ENCODE results near the gene ZNF592.
"Not testable (repeated sequence)": the region's sequence is repeated elsewhere in the genome, so short reads cannot be mapped to it uniquely, and the experiment has no call there.

The ZNF592 gene

DNA sequence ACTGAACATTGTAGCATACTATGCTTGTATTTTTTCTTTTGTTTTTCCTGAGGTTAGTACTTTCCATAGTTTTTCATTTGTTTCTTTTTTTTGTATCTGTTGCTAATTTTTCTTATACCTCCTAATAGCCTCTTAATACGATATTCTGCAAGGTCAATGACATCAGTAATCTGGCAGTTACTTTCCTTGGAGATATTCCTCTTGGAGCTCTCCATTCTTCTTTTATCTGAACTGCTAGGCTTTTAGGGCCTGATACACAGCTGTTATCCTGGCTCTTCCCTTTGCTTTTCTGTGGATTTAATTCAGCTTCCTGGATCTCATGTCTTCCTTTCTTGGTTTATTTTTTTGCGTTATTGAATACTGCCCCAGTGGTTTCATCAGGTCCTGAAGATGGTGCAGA, 81.6 kb downstream of the ZNF592 start:
- DNase-seq (ENCODE audit: low read depth, low spot score) = no peak

DNA sequence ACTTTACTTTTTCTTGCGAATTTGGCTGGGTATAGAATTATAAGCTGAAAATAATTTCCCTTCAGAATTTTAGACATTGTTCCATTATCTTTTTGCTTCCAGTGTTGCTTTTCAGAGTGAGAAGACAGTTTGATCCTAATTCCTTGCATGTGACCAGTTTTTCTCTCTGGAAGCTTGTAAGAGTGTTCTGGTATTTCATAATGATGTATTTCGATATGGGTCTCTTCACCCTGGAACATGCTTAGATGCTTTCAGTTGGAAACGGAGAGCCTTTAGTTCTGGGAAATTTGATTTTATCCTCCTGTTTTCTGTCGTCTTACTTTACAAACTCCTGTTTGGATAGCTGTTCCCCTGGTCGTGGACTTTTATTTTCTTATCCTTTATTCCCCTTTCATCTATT, 82.6 kb downstream of the ZNF592 start:
- DNase-seq (ENCODE audit: low read depth, low spot score) = no peak

DNA sequence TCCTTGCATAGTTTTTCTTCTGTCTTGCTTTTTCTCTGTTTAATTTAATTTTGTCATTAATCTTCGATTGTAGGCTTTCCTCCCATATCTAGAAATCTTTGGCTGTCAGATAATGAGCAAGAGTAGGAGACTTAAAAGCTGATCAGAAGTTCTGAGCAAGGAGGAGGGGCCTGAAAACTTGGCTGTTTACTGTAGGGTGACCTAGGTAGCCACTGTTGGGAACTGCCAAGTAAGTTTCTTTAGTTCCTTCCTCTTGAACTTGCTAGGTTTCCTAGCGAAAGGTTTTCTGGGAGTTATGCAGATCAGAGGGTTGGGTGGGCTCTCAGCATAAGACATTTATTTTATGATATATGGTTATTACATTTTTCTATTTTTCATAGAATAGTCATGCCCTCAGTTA, 83.2 kb downstream of the ZNF592 start:
- no peak for DNase-seq (ENCODE audit: low read depth, low spot score)

DNA sequence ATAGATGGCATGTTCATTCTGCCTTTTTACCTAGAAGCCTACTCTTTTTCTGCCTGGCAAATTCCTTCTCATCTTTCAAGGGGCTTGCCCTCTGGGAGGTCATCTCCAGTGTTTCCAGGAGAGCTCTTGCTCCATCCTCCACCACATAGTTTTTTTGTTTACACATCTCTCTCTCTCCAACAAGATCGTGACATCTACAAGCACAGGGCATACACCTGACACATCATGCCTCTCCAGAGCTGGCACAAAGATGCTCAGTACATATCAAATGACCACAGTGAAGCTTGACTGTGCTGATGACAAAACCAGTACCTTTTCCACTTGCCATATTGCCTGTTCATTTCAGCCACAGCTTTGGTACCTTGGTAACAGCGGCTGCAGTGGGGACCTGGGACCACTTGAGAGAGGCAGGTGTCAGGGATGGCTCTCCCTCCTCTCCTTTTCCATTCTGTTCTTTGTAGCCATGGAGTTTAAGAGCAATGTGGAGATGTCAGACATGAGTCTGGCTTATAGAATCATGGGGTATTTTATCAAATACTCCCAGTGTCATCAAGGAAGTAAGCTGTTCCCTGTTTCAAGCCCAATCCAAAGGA, 84.2 kb downstream of the ZNF592 start:
- DNase-seq (ENCODE audit: low read depth, low spot score) = no peak

DNA sequence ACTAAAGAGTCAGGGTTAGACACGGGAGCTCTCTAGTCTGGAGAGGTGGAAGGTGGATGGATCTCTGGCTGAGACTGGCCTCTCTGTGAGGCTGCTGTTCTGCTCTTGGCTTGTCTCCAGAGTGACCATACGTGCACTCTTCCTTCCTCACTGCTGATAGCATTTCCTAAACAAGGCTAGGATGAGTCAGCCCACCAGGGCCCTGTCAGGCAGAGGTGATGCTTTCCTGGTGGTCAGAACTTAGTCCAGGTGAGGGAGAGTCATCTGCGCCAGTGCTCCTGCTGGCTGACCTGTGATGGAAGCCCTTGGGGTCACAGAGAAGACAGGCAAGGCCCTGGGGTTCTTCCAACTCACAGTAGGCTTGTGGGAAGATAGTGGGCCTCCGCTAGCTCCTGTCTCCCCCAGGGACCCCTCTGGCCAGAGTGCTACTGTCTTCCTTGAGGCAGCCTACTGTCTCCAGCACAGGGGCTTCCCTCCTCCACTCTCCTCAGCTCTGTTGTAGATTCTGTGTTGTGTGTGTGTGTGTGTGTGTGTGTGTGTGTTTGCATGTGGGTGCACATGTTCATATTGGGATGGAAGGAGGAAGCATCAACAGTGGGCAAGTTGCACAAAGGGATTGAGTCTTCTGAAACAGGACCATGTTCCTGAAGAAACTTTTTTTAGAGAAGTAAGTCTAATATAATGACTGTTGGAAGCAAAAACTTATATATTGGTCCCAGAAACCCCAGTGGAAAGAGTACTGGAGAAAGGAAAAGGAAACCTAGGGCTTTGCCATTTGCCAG, 85.2 kb downstream of the ZNF592 start:
- no peak for DNase-seq (ENCODE audit: low read depth, low spot score)

DNA sequence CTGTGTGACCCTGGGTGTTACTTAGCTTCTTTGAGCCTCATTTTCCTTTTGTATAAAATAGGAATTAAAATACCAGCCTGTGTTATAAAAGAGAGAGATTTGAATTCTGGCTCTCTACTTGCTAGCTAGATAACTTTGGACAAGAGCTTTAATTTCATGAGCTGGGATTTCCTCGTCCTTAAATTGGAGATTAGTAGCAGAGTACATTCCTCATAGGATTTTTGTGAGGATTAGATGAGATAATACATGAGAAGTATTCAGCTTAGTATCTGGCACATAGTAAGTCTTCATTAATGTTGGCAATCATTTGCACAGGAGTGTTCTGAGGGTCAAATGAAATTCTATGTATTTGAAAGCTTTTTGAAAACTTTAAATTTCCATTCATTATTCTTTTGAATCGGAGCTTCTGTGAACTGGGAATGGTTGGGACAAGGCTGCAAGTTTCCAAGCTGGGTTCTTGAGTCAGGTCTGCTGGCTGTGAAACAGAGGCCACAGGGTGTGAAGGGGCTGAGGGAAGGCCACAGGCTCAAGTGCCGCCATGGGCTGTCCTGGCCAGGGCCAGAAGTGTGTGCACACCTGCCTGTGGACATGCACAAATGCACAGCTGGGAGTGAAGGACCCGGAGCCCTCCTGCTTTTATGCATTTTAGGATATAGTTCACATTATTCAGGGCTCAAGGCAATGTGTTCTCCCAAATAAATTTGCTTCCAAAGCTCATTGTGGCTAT, 86.0 kb downstream of the ZNF592 start:
- no peak for DNase-seq (ENCODE audit: low read depth, low spot score)

DNA sequence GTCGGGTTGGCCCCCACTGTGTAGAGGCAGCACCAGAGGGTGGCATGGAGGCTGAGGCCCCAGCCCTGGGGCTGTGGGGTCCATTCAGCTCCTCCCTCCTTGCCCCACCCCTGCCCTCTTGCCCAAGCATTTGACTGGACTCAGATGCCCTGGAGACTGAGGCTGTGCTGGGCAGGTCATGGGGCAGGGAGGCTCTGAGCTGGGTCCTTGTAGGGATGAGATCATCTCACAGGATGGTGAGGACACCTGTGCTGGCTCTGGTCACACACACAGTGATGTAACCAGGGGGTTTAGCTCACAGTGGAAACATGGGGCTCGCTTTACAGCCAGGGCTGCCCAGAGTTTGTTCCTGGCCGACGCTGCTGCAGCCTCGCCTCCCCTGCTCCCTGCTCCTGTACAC, 86.6 kb downstream of the ZNF592 start:
- no peak for DNase-seq (ENCODE audit: low read depth, low spot score)

DNA sequence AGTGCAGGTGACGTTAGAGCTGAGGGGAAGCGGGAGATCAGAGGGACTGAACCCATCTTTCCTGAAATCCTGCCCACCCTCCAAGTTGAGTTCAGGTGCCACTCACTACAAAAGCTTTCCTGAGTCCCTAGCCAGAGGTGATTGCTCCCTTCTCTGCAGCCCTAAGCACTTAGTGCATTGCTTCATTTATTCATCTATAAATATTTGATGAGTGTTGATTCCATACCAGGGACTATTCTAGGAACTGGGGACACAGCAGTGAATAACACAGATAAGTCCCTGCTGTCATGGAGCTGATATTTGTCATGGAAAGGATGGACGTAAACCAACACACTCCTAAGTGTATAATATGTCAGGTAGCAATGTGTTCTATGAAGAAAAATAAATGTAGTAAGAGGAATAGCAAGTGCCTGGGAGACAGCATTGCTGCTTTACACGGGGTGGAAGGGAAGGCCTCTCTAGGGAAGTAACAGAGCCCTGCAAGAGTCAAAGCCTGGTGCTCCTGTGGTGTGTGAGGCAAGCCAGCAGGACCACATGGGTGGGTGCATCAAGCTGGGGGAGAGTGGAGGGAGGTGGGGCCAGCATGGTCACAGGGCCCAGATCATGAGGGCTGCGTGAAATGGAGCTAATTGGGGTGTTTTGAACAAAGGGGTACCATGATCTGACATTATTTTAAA, 87.4 kb downstream of the ZNF592 start:
- no peak for DNase-seq (ENCODE audit: low read depth, low spot score)

DNA sequence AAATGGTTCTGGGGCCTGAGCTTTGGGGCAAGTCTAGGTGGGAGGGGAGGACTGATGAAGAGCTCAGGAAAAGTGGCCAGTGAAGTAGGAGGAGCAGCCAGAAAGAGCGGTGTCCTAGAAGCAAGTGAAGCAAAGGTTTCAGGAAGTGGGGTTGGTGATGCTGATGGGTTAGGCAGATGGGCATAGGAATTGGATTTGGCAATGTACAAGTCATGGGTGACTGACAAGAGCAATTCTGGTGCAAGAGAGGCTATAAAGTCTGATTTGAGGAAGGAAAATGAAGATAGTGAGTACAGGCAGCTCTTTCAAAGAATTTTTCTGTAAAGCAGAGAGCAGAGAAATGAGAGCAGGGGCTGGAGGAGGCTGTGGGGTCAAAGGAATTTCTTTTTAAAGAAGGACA, 88.5 kb downstream of the ZNF592 start:
- no peak for DNase-seq (ENCODE audit: low read depth, low spot score)

DNA sequence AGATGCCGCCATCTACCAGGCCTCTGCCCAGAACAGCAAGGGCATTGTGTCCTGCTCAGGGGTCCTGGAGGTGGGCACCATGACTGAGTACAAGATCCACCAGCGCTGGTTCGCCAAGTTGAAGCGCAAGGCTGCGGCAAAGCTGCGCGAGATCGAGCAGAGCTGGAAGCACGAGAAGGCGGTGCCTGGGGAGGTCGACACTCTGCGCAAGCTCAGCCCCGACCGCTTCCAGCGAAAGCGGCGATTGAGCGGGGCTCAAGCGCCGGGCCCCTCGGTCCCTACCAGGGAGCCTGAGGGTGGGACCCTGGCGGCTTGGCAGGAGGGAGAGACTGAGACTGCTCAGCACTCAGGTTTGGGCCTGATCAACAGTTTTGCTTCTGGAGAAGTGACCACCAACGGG, 91.3 kb downstream of the ZNF592 start:
- no peak for DNase-seq (ENCODE audit: low read depth, low spot score)

DNA sequence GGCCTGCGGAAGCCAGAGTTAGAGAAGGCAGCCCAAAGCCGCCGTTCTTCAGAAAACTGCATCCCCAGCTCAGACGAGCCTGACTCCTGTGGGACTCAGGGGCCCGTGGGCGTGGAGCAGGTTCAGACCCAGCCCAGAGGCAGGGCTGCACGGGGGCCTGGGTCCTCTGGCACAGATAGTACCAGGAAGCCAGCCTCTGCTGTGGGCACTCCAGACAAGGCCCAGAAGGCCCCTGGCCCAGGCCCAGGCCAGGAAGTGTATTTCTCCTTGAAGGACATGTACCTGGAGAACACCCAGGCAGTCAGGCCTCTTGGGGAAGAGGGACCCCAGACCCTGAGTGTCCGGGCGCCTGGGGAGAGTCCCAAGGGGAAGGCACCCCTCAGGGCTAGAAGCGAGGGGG, 91.9 kb downstream of the ZNF592 start:
- no peak for DNase-seq (ENCODE audit: low read depth, low spot score)

DNA sequence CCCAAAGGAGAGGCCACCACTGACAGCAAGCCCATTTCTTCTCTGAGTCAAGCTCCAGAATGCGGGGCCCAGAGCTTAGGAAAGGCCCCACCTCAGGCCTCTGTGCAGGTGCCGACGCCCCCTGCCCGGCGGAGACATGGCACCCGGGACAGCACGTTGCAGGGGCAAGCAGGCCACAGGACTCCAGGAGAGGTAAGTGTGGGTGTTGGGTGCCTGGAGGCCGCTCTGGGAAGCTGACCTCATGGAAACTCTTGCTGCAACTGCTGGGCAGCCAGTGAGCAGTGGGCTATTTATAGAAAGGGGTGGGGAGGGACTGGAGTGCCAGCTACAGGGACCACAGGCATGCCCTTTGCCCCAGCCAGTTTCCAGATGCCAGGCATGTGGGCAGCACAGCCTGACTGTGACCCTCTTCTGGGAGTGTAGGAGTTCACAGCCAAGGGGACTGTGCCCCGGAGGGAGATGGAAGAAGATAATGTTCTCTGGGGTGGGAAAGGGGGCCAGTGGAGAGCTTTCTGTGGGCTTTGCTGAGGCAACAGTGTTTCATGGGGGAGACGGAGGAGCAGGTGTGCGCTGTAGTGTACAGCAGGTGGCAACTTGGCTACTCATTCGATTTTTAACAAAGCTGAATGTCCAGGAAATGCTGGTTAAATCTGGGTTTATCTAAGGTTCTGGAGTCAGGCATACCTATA, 92.5 kb downstream of the ZNF592 start:
- DNase-seq (ENCODE audit: low read depth, low spot score) = no peak

DNA sequence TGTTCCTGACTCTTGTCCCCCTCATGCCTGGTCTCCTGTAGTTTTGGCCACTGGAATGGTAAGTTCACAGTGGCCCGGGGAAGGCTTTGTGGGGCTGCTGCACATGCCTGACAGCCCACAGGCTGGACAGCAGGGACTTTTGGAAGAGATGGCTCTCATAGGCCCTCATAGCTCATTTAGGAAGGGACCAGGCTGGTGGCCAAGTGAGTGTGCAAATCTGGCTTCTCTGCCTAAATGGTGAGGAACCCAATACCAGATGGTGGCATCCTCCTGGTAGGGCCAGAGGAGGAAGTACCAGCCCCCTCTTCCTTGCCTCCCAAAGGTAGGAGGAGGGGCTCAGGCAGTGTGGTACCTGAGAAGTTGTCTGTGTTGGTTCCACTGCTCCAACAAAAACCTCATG, 94.4 kb downstream of the ZNF592 start:
- DNase-seq (ENCODE audit: low read depth, low spot score) = no peak

DNA sequence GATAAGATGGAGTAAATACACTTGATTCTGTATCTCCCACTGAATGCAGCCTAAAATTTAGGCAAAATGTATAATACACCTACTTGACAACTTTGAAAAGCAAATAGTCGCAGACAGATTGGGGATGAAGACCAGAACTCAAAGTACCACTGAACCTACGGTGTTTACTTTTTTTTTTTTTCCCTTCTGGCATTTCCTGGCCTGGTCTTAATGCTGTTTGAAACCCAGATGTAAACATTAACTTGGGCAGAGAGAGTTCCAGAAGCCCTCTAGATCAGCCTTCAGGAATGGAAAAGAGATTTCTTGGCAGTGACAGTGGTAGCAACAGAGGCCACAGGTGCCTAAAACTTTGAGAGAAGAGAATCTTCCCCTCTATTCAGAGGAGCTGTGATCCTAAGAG, 96.6 kb downstream of the ZNF592 start:
- DNase-seq (ENCODE audit: low read depth, low spot score) = no peak

DNA sequence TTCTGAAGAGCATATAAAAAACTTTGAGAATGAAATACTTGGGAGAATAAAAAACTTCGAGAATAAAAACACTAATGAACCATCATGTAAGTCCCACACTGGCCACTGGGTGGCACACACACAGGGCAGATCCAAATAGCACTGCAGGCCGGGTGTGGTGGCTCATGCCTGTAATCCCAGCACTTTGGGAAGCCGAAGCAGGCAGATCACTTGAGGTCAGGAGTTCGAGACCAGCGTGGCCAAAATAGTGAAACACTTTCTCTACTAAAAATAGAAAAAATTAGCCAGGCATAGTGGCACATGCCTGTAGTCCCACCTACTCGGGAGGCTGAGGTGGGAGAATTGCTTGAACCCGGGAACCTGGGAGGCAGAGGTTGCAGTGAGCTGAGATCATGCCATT, 97.2 kb downstream of the ZNF592 start:
- DNase-seq (ENCODE audit: low read depth, low spot score) = not testable (repeated sequence)

DNA sequence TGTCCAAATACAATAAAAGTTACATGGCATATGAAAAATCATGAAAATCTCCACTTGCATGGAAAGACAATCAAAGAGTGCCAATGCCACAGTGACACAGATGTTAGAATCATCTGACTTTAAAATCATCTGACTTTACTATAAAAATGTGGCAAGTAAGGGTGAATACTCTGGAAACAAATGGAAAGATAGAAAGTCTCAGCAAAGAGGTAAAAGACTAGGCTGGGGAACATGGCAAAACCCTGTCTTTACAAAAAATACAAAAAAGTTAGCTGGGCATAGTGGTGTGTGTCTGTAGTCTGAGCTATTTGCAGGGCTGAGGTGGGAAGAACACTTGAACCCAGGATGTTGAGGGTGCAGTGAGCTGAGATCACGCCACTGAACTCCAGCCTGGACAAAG, 97.9 kb downstream of the ZNF592 start:
- no peak for DNase-seq (ENCODE audit: low read depth, low spot score)

DNA sequence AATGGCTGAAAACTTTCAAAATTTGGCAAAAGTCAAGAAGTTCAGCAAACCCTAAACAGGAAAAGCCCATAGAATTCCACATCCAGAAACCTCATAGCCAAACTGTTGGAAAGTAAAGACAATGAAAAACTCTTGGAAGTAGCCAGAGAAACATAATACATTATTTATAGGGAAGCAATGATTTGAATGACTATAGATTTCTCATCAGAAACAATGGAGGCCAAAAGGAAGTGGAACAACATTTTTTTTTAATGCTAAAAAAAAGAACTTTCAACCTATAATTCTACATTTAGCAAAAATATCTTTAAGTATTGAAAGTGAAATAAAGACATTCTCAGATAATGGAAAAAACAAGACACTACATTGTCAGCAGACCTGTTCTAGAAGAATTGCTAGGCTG, 99.0 kb downstream of the ZNF592 start:
- DNase-seq (ENCODE audit: low read depth, low spot score) = no peak

DNA sequence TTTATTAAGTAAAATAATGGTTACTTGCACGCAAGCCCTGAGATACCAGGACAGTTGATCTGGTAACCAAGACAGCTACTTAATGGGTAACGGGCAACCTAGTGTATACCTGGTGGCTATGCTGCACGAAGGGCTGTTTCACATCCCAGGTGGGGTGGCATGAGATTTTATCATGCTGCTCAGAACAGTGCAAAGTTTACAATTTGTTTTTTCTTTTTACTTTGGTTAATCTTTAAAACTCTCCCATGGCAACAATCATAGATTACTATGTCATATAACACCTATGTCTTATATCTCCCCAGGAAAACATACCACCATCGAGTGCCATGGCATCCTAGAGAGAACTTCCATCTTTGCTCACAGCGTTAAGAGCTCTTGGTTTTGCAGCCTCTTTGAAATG, 103.8 kb downstream of the ZNF592 start:
- no peak for DNase-seq (ENCODE audit: low read depth, low spot score)

DNA sequence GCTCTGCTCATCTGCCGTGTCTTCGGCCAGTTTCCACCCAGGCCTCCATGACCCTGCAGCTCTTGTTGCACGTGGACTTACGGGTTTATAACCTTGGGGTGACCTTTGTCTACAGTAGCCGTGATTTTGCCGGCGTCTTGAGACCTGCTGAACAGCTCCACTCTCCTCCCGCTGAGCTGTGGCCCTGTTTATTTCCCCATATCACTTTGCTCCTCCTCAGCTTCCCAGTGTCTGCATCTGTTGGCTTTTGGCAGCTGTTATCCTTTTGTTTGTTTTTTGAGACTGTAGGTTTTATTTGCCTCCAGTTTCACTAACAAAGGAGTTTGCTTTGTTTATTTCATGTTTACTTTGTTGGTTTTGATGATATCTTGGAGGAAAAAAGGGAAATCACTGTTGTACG, 106.7 kb downstream of the ZNF592 start:
- DNase-seq (ENCODE audit: low read depth, low spot score) = no peak

DNA sequence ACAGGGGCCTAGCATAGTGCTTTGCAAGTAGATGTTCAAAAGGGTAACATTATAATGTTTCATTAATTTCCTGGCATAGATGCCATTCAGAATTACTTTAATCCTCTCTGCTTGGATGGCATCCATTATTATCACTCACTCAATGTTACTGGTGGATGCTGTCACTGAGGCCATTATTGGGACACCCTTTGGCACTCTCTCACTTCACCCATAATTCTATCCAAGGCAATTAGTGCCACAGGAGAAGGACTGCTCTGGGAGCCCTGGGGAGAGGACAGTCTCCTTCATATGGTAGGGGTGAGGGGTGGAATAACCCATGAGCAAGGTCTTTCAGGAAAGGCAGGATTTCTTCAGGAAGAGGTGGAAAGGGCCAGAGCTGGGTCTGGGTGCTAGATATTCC, 107.4 kb downstream of the ZNF592 start:
- DNase-seq (ENCODE audit: low read depth, low spot score) = no peak

Data from activated naive CD8-positive, alpha-beta T cell treated with anti-CD3 and anti-CD28 coated beads, Interleukin-2, amount 50 U/mL, for 16 hours (primary cell).